NCI-H1048 (cell line): ENCODE results near the gene TRIM7.
"Not testable (repeated sequence)": the region's sequence is repeated elsewhere in the genome, so short reads cannot be mapped to it uniquely, and the experiment has no call there.

ENCODE experiments used
- DNase-seq: peaks from one replicate; lab custom pipeline; 2025; lab: John Stamatoyannopoulos, UW

TRIM7 gene

DNA sequence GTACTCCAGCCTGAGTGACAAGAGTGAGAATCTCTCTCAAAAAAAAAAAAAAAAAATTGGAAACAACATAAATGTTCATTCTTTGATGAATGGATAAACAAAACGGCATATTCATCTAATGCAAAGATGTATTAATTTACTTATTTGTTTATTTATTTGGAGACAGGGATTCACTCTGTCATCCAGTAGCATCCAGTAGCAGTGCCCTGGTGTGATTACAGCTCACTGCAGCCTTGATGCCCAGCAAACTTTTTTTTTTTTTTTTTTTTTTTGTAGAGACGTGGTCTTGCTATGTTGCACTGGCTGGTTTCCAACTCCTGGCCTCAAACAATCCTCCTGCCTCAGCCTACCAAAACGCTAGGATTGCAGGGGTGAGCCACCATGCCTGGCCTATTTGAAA is 33.2 kb downstream of the TRIM7 start:
- DNase-seq, result no peak

DNA sequence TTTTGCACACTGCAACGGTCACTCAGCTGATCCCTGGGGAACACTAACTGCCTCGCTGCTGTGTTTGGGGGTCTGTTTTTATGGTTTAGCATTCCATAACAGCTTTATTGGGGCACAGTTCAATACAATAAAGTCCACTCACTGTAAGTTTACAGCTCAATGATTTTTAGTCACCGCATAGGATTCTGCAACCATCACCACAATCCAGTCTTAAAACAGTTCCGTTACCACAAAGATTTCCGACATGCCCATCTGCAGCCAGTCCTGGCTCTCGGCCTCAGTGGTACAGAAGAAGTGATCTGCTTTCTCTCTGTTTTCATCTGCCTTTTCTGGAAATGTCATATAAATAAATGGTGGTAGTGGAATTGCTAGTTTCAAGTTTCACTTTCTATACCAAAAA is 34.0 kb downstream of the TRIM7 start:
- no peak for DNase-seq

DNA sequence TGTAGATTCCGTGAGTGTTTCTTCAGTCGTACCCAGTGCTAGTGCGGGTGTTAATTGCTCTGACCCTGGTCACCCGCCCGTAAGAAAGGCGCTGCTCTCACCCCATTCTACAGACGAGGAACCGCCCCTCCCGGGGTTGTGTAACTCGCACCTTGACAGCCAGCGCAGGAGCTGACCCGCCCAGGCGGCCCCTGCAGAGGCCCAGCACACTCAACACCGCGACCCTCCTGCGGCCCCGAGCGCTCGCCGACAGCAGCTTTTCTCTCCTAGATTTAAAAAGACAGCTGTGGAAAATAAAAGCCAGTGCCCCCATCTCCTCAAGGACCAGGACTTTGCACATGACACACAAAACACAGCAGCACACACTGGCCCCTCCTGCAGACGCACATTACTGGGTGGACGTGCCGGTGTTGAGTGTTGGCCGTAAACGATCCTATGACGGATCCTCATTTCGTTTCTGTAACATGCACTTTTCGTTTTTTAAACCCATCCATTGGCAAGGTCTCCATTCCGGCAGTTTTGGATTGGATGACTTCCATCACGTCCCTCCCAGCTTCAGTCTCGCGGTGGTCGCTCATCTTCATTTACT is 34.7 kb downstream of the TRIM7 start:
- no peak for DNase-seq

DNA sequence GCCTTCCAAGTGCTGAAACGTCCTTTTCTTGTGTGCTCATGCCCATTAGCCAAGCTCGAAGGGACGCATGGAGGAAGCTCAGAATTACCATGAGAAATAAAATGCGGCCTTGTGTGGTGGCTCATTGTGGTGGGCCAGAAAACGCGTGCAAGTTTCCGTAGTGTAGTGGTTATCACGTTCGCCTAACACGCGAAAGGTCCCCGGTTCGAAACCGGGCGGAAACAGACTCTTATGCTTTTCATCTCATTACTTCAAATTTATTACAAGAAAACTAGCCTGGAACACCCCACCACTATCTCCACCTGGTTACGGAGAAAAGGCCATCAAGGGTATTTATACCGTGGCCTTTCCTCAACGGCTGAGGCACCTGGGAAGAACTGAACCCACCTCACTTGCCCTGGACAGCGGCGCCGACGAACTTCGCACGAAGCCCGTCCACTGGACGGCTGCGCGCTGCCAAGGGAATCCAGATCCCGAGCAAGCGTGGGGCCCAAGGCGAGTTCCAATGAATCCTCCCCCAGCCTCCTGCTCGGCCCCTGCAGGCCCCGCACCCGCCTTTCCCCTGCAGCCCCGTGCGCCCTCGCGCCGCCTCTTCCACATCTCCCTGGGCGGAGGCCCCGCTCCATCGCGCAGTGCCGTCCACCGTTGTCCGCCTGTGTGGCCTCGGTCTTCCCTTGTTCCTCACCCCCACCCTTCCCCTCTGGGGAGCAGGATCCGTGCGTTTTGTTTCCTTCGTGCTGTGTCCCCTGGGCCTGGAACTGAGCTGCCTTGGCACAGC is 35.3 kb downstream of the TRIM7 start:
- DNase-seq, result not testable (repeated sequence)

DNA sequence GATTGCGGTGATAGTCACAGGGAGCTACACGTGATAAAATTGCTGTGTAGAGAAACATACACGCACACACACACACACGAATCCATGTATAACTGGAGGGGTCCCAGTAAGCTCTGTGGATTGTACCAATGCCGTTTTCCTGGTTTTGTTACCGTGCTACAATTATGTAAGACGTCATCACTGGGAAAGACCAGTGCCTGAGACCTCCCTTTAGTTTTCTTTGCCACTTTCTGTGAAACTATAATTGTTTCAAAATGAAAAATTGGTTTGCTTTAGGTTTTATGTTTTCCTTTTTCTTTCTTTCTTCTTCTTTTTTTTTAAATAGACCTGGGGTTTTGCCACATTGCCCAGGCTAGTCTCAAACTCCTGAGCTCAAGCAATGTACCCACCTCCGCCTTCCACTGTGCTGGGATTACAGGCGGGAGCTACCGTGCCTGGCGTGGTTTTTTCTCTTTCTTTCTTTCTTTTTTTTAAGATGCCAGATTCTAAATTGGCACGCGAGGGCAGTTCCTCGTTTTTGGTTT is 36.3 kb downstream of the TRIM7 start:
- no peak for DNase-seq

DNA sequence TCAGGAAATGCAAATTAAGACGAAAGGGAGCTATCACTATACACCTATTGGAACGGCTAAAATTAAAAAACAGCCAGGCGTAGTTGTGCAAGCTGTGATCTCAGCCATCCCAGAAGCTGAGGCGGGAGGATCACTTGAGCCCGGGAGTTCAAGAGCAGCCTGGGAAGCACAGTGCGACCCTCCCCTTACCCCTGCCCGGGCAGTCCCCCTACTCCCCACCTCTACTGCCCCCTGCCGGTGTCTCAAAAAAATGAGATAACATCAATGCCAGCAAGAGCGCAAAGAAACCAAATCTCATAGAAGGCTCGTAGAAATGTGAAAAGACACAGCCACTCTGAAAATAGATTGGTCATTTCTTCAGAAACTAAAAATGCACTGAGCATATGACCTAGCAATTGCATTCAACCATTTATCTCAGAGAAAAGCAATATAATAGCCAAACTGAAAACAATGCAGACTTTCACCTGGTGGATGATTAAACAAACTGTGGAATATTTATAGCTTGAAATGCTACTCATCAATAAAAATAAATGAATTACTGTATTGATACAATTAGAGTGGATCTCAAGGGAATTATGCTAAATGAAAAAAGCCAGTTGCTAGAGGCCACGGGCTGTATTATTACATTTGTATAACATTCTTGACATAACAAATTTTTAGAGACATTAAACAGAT is 37.0 kb downstream of the TRIM7 start:
- DNase-seq, result no peak

DNA sequence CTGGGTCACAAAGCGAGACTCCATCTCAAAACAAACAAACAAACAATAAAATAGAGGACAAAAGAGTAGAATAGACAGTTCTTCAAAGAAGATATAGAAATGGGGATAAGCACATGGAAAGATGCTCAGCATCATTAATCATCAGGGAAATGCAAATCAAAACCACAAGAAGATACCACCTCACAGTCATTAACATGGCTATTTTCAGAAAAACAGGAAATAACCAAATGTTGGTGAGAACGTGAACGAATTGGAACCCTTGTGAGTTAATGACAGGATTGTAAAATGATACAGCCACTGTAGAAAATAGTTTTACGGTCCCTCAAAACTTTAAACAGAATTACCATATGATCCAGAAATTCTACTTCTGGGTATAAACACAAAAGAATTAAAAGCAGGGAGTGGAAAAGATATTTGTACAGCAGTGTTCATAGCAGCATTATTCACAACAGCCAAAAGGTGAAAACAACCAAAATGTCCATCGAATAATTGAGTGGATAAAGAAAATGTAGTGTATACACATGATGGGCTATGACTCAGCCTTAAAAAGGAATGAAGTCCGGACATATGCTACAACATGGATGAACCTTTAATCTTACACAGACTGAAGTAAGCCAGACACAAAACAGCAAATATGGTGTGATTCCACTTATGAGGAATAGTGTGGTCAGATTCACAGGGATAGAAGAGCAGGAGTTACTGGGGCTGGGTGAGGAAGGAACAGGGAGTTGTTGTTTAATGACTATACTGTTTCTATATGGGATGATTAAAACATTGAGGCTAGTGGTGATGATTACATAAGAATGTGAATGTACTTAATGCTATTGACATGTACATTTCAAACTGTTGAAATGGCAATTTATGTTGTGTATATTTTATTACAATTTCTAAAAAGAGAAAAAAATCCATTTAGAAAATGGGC is 37.9 kb downstream of the TRIM7 start:
- DNase-seq, result no peak

DNA sequence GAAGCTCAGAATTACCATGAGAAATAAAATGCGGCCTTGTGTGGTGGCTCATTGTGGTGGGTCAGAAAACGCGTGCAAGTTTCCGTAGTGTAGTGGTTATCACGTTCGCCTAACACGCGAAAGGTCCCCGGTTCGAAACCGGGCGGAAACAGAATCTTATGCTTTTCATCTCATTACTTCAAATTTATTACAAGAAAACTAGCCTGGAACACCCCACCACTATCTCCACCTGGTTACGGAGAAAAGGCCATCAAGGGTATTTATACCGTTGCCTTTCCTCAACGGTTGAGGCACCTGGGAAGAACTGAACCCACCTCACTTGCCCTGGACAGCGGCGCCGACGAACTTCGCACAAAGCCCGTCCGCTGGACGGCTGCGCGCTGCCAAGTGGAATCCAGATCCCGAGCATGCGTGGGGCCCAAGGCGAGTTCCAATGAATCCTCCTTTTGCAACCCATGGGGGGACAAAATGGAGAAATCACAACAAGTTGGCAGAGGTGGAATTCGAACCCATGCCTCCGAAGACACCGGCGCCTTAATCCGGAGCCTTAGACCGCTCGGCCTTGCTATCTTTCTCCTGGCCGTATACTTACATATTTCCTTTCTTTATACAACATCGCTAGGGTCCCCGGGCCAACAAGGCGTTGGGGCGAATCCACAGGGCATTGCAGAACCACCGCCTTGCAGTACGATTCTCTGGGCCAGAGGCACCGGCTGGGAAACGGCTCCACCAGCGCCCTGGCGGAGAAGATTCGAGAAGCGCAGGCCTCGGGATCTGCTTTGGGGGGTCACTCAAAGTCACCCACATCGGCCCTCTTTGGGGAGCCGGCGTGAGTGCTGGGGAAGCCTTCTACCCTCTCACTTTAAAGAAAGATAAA is 40.7 kb downstream of the TRIM7 start:
- no peak for DNase-seq

DNA sequence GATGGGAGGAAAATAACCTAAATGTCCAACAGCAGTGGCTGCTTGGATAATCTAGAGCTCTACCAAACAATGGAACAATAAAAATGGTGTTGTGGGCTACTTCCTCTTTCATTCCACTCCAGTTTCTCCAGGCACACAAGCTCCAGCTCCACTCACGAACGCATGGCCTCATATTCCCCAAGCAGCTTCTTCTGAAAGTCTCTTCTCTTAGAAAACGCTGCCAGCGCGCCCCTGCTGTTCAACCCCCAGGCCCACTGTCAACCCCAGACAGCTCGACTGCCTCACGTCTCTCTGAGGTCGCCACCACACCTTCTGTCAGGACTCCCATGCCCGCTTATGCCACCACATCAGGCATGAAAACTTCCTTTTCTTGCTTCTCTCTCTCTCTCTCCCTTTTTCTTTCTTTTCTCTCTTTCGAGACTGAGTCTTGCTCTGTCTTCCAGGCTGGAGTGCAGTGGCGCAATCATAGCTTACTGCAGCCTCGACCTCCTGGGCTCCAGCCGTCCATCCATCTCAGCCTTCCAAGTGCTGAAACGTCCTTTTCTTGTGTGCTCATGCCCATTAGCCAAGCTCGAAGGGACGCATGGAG is 41.4 kb downstream of the TRIM7 start:
- no peak for DNase-seq

DNA sequence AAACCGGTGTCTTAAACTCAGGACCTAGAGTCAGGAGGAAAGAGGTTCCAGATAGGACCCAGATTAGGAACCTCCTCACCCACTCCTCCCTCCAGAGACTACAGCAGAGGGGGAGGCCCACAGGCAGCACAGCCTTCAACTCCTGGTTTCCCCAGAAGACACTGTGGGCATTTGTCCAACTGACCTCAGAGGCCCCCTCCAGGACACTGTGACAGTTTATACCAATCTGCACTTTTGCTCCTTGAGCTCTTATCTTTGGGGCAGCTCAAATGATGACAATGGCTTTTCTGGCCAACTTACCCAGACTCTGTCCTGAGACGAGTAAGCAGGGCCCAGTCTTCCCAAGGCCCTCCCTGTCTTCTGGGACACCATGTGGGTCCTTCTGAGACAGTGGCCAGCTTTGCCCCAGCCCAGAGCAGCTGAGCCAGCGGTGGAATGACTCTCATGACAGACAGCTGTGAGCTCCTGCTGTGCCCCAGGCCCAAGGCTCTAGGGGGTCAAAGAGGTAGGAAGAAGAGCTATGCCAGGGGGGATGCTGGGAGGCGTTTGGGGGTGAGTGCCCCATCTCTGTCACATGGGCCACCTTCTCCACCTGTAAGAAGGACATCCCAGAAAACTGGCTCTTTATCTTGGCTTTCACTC is 43.3 kb downstream of the TRIM7 start:
- no peak for DNase-seq

DNA sequence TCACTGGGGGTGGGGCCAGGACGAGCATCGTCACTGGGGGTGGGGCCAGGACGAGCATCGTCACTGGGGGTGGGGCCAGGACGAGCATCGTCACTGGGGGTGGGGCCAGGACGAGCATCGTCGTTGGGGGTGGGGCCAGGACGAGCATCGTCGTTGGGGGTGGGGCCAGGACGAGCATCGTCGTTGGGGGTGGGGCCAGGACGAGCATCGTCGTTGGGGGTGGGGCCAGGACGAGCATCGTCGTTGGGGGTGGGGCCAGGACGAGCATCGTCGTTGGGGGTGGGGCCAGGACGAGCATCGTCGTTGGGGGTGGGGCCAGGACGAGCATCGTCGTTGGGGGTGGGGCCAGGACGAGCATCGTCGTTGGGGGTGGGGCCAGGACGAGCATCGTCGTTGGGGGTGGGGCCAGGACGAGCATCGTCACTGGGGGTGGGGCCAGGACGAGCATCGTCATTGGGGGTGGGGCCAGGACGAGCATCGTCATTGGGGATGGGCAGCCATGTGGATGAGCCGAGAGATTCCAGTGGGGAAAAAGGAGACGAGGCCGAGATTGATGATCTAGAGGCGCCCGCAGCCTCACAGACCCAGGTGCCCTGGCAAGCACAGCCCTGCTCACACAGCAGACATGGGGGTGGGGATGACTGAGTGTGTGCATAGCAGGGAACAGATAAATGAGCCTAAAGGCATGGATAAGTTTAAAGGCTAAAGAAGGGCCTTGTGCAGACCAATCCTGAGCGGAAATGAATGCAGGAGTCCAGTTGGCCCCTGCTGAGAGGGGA is 44.1 kb downstream of the TRIM7 start:
- DNase-seq, result not testable (repeated sequence)

DNA sequence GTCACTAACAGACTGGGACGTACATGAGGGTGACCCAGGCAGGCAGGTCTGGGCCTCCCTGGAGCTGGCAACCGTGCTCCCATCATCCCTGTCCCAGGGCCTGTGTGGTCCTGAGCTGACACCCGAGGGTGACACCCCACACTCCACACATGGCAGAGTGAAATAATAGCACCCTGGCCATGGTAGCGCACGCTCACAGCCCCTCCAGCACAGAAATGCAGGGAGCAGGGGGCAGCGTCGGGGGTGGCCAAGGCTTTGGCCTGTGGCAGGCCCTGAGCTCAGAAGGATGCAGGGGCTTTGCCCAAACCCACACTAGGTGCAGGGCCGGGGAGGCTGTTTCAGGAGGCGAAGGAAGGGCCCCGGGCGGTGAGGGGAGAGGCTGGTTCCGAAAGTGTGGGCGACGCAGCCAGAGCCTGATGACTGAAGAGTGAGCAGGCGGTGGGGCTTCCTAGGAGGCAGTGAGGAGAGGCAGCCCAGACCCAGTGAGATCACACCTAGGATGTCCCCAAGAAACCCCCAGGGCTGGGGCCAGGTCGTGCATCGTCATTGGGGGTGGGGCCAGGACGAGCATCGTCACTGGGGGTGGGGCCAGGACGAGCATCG is 44.7 kb downstream of the TRIM7 start:
- DNase-seq, result no peak

DNA sequence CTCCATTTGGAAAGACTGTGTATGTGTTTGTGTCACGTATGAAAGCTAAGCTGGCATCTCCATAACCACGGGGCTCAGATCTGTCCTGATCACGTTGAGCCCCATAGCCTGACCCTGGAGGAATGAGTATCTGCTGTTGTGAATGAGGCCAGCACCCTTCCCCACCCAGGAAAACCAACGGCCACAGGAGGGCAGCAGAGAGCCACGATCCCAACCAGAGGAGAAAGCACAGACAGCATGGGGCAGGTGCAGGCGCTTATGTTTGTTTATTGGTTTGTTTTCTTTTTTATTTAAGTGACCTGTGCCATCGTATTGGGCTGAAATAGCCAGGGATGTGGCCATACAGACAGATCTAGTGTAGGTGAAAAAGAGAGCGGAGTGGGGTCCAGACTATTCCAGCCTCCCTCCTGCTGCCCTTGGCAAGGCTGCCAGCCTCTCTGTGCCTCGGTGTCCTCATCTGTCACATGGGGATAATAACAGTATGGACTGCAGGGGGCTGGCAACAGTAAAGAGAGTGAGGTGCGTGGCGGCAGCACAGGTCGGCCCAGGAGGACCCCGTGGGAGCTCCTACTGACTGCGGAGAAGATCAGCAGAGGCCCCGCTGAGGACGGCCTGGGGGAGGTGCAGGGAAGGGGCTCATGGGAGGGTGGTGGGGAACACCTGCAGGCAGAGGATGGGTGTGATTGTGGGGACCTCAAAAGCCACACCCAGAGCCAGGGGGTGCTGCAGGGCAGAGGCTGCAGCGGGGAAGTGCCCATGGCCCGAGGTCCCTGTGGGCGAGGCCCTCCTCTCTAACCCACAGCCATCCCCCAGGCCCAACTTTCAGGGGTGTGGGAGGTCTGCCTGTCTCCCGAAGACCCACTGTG is 45.5 kb downstream of the TRIM7 start:
- peak; percentile 65 for DNase-seq

DNA sequence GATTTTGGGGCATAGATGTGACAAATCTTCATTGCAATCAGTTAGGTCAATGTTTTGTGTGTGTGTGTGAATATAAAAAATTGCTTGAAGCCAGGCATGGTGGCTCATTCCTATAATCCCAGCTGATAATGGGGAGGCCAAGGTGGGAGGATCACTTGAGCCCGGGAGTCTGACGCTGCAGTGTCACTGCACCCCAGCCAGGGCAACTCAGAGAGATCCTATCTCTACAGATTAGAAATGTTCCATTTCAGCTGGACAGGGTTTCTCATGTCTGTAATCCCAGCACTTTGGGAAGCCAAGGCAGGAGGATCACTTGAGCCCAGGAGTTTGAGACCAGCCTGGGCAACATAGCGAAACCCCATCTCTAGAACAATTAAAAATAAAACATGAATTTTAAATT is 46.1 kb downstream of the TRIM7 start:
- no peak for DNase-seq

DNA sequence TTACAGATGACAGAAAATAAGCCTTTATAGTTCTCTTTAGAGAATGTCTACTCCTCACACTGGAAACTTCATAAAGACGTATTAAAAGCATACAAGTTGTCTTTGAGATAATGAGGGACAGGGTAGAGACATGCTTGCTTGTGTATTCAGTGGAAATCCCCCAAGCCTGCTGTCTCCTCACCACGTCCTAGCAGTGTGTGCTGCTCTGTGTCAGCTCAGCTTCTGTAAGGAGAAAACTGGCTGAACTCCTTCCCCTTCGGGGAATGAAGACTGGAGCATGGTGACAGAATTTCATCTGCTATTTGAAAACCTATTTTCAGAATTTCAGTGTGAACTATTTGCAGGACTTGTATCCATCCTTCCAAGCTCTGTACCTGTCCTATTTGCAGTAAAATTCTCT is 48.2 kb downstream of the TRIM7 start:
- no peak for DNase-seq

DNA sequence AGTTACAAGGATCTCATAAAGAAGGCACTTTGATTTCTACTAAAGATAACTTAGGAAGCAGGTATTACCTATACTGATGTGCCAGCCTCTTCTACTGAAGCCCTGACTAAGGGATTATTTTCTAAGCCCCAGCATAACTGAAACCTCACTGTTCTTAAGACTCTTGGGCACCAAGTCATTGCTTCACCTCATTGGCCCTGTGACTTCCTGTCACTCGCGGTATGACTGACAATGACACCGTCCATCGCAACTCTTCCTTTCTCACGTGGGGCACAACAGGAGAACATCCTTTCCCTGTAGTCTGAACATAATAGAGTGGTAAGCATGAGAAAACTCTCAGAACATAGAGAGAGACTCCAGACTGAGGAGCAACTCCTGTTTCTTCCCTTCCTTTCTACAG is 51.2 kb downstream of the TRIM7 start:
- no peak for DNase-seq

DNA sequence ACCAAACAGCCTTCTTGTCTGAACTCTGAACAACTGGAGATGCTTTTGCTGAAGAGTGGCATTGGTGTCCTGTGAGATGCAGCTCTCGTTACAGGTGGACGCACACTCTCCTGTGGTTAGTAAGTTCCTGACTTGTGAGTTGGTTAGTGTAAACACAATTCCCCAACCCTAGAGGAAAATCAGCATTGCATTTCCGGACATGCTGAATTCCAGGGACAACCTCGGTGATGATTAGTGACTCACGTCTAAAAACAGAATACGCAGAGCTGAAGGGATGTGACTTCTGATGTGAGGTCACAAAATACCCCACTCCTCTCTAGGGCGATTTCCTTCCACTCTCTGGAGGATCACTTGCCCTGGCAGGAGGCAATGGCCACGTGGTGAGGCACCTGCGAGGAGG is 52.6 kb downstream of the TRIM7 start:
- DNase-seq, result no peak

DNA sequence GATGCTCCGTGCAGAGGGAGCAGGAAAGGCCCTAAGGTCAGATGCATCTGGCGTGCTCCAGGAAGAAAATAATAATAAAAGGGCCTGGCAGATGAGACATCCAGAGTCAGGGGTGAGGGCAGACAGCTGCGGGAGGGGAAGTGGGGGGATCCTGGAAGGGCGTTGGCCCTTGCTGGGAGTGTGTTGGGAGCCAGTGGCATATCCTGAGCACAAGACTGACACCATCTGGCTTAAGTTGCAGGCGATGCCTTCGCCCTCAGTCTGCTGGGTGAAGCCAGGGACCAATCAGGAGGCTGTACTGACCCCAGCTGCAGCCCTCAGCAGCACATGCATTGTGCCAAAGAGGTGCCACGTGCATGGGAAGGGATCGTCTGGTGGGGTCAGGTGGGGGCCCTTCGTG is 53.9 kb downstream of the TRIM7 start:
- DNase-seq, result no peak
